NCI-H2029 (cell line): ENCODE data around the gene HNRNPR.

Experiments
- DNase-seq: peaks from one replicate; lab custom pipeline; 2025; lab: John Stamatoyannopoulos, UW

Gene HNRNPR

GRCh38 chr1:23368562-23369334 lies 24.7 kb upstream of the HNRNPR start:
- peak; percentile 72 for DNase-seq

GRCh38 chr1:23367791-23368561 lies 23.9 kb upstream of the HNRNPR start:
- DNase-seq = peak; percentile 96

GRCh38 chr1:23367451-23367790 lies 23.3 kb upstream of the HNRNPR start:
- DNase-seq = no peak

- DNase-seq = no peak
Observed at GRCh38 chr1:23366598-23366997, 22.5 kb upstream of the HNRNPR start.

- no peak for DNase-seq
Observed at GRCh38 chr1:23366146-23366545, 22.1 kb upstream of the HNRNPR start.

GRCh38 chr1:23362218-23362713 lies 18.2 kb upstream of the HNRNPR start:
- DNase-seq = no peak

- DNase-seq = no peak
Observed at GRCh38 chr1:23358310-23358875, 14.3 kb upstream of the HNRNPR start.

GRCh38 chr1:23357138-23357908 lies 13.2 kb upstream of the HNRNPR start:
- no peak for DNase-seq

- DNase-seq = no peak
Observed at GRCh38 chr1:23356471-23357137, 12.5 kb upstream of the HNRNPR start.

- no peak for DNase-seq
Observed at GRCh38 chr1:23354245-23354644, 10.2 kb upstream of the HNRNPR start.

GRCh38 chr1:23352096-23352695 lies 8.1 kb upstream of the HNRNPR start:
- no peak for DNase-seq

GRCh38 chr1:23345920-23346319 lies 1.8 kb upstream of the HNRNPR start:
- no peak for DNase-seq

- no peak for DNase-seq
Observed at GRCh38 chr1:23344987-23345472, 946 bp upstream of the HNRNPR start.

GRCh38 chr1:23343221-23344110 lies 618 bp downstream of the HNRNPR start:
- peak; percentile 42 for DNase-seq

GRCh38 chr1:23341931-23342692 lies 2.0 kb downstream of the HNRNPR start:
- DNase-seq = no peak

- DNase-seq = no peak
Observed at GRCh38 chr1:23339632-23340031, 4.5 kb downstream of the HNRNPR start.

GRCh38 chr1:23337869-23338268 lies 6.2 kb downstream of the HNRNPR start:
- no peak for DNase-seq

GRCh38 chr1:23331713-23332112 lies 12.4 kb downstream of the HNRNPR start:
- no peak for DNase-seq

GRCh38 chr1:23330846-23331245 lies 13.2 kb downstream of the HNRNPR start:
- no peak for DNase-seq
